Measurements from ENCODE around the gene ERP29.
"Not testable (repeated sequence)": the region's sequence is repeated elsewhere in the genome, so short reads cannot be mapped to it uniquely, and the experiment has no call there.

ERP29 gene

DNA sequence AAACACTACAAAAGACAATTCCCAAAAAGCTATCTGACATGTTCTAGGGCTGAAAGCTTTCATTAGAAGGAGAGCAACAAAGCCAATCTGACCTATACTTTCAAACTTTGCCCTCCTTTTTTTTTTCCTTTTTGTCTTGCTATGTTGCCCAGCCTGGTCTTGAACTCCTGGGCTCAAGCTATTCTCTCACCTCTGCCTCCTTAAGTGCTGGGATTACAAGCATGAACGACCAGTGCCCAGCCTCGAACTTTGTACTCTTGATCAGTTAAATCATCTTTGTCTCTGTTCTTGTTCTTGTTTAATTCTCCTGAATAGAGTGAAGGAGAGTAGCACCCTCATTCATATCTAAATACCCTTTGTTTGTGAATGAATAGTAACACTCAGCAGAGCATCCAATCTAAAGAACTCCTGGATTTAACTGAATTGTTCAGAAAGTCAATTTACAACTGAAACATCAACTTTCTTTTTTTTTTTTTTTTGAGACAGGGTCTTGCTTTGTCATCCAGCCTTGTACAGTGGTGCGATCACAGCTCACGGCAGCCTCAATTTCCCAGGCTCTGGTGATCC is 22.1 kb downstream of the ERP29 start:
- DNase-seq (ENCODE audit: low read depth in 2 of 2), result no peak

DNA sequence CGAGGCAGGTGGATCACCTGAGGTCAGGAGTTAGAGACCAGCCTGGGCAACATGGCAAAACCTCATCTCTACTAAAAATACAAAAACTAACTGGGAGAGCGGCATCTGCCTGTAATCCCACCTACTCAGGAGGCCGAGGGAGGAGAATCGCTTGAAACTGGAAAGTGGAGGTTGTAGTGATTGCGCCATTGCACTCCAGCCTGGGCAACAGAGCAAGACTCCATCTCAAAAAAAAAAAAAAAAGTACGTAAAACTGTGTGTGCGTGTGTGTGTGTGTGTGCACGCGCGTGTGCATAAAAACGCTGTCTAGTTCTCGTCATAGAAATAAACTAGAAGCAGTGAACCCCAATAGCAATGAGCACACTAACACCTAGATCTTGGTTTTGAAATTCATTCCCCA is 23.4 kb downstream of the ERP29 start:
- DNase-seq (ENCODE audit: low read depth in 2 of 2), result not testable (repeated sequence)

DNA sequence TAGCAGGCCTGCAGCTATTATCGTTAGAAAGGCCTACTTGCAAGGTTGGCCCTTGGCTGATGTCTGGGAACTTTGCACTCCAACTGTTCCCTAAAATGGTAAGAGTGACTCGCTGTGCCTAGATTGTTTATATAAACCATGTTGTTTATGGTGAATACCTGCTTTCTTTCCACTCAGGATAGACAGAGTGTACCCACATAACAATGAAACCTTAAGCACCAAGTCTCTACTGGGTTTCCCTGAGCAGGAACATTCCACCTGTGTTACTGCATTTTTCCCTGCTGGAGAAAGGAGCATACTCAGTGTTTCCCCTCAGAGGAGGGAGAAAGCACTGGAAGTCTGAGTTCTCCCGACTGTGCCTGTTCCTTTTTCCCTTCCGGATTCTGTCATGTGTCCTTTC is 32.8 kb downstream of the ERP29 start:
- no peak for DNase-seq (ENCODE audit: low read depth in 2 of 2)

DNA sequence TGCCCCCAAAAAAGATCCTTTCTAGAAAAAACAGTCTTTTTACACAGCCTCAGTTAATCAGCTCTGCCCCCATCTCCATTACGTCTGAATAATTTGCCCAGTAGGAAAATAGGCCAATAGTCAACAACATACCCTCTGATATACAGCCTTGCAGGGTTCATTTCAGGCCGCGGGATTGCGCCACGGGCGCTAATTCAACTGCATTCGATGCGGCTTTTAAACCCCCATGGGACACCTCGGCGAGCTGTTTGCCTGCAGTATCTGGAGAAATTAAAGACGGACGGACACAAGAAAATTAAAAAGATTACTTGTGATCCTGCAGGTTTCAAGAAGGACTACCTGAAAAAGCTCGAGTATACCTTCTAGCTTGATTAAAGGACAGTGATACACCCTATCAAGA is 36.1 kb downstream of the ERP29 start:
- DNase-seq (ENCODE audit: low read depth in 2 of 2), result no peak

DNA sequence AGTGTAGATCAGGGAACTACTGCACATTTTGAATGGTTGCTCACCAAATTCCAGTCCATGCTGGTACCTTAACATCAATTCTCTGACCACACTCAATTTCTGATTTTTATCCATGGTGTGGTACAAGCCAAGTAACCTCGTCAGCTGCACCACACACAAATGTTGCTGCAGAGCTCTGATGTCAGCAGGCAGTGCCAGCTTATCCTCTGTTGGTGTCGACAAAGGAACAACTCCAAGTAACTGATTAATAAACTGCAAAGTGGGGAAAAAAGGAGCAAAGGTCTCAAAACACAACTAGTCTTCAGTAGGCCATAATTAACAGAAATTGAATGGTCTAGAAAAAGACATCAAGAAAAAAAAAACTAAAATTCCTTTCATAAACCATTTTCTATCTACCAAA is 47.9 kb downstream of the ERP29 start:
- DNase-seq (ENCODE audit: low read depth in 2 of 2), result no peak

DNA sequence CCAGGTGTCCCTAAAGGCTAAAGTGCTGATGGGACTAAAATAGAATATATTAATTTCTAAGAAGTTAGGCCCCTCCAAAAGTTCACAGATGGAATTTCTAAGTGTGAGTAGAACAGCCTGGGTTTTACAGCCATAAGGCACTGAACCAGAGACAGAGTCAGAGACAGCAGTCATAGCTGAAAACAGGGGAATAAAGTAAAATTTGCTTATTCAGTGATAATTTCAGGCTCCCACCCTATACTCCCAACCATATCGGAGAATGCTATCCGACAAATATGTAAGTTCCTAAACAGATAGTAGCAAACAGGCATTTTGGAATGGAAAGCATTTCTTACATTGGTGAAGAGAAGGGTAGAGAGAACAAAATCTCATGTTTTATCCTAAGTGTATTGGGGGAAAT is 50.0 kb downstream of the ERP29 start:
- no peak for DNase-seq (ENCODE audit: low read depth in 2 of 2)

DNA sequence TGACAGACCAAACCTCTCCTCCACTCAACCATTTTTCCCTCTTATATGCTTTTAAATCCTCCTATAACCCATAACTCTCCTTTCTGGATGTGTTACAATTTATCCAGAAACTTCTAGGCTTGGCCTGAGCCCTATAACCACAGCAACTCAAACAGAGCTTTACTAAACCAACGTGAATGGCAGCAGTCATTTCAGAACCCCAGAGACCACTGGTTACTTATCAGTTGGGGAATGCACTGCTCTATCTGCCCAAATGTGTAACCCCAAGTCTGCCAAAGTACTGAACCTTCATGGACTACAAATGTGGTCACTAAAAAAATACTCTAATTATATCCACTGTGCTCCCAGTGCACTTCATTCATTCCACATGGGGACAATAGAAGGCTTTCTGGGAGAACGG is 53.3 kb downstream of the ERP29 start:
- DNase-seq (ENCODE audit: low read depth in 2 of 2), result no peak
